Osteocyte (in vitro differentiated cells): Measurements from ENCODE around the gene IFI6. TPM values are rescaled to one million over a fixed set of nuclear protein-coding genes. Genes with fewer than 3 reads are reported as not detected.
A peak's percentile ranks its signal among the peaks of the same experiment; 100 is the strongest.
"Not testable (repeated sequence)": the region's sequence is repeated elsewhere in the genome, so short reads cannot be mapped to it uniquely, and the experiment has no call there.

ENCODE experiments used
- DNase-seq: peaks from one replicate; pipeline ENCODE4 v3.0.0; 2021; ENCODE audit warnings: mixed read lengths; ENCODE audit not compliant: unreplicated experiment; ENCODE audit errors: extremely low spot score
- H3K27ac Mint-ChIP-seq: one replicate; pipeline ENCODE4 v1.8.0; 2021; ENCODE audit warnings: mild to moderate bottlenecking, mixed read lengths; ENCODE audit not compliant: unreplicated experiment
- H3K27me3 Mint-ChIP-seq: one replicate; pipeline ENCODE4 v1.8.0; 2021; ENCODE audit warnings: mixed read lengths; ENCODE audit not compliant: unreplicated experiment
- H3K36me3 Mint-ChIP-seq: one replicate; pipeline ENCODE4 v1.8.0; 2021; ENCODE audit warnings: mixed read lengths; ENCODE audit not compliant: unreplicated experiment
- H3K4me1 Mint-ChIP-seq: one replicate; pipeline ENCODE4 v1.8.0; 2021; ENCODE audit warnings: mixed read lengths; ENCODE audit not compliant: unreplicated experiment
- H3K4me3 Mint-ChIP-seq: one replicate; pipeline ENCODE4 v1.8.0; 2021; ENCODE audit warnings: mild to moderate bottlenecking, moderate library complexity, mixed read lengths; ENCODE audit not compliant: unreplicated experiment
- H3K9me3 Mint-ChIP-seq: one replicate; pipeline ENCODE4 v1.8.0; 2021; ENCODE audit warnings: mixed read lengths; ENCODE audit not compliant: unreplicated experiment
- CTCF ChIP-seq: fragments of 200-600 bp; sonication (generic); IDR thresholded peaks from 2 replicates; pipeline ENCODE4 v1.5.0; 2021; ENCODE audit warnings: antibody characterized with exemption, mild to moderate bottlenecking, moderate library complexity
- total RNA-seq: library from RNA; stranded (reverse); gene quantifications from 2 replicates; pipeline ENCODE4 v1.2.1, GENCODE V29; 2021

Gene IFI6
- total RNA-seq, 1 donor from 2014 or later = 54.1 TPM

- H3K9me3 Mint-ChIP-seq = peaks cover 12% of the 10 kb centered on the region
- TF ChIP-seq CTCF = no peak
- no peak overlapping the region for H3K27ac Mint-ChIP-seq
Measured at GRCh38 chr1:27713139-27713725, 41.2 kb upstream of the IFI6 start.

GRCh38 chr1:27710574-27710973 is 38.6 kb upstream of the IFI6 start:
- peaks cover 18% of the 10 kb centered on the region for H3K27me3 Mint-ChIP-seq
- TF ChIP-seq CTCF = no peak
- no peak overlapping the region for H3K4me3 Mint-ChIP-seq
- no peak overlapping the region for H3K27ac Mint-ChIP-seq
- H3K4me1 Mint-ChIP-seq = no peaks in the 10 kb centered on the region
- DNase-seq = no peak
- peaks cover 8% of the 10 kb centered on the region for H3K9me3 Mint-ChIP-seq
- H3K36me3 Mint-ChIP-seq = peaks cover 2% of the 10 kb centered on the region

More at GRCh38 chr1:27713139-27713725, 41.2 kb upstream of the IFI6 start:
- Mint-ChIP-seq H3K4me1 (no peaks in the 10 kb centered on the region), H3K27me3 (peaks cover 25% of the 10 kb centered on the region), H3K4me3 (no peak overlapping the region), H3K36me3 (peaks cover 2% of the 10 kb centered on the region)
- DNase-seq = no peak

GRCh38 chr1:27705545-27705944 is 33.6 kb upstream of the IFI6 start:
- peaks cover 16% of the 10 kb centered on the region for H3K9me3 Mint-ChIP-seq
- no peak for DNase-seq
- no peak for TF ChIP-seq CTCF
- peaks cover 37% of the 10 kb centered on the region for H3K27me3 Mint-ChIP-seq
- no peak overlapping the region for H3K27ac Mint-ChIP-seq
- H3K36me3 Mint-ChIP-seq = peaks cover 2% of the 10 kb centered on the region
- H3K4me3 Mint-ChIP-seq = no peak overlapping the region
- no peaks in the 10 kb centered on the region for H3K4me1 Mint-ChIP-seq

GRCh38 chr1:27704958-27705357 is 33.0 kb upstream of the IFI6 start:
- Mint-ChIP-seq H3K4me3 (no peak overlapping the region), H3K9me3 (peaks cover 16% of the 10 kb centered on the region), H3K36me3 (peaks cover 2% of the 10 kb centered on the region), H3K4me1 (no peaks in the 10 kb centered on the region), H3K27ac (no peak overlapping the region), H3K27me3 (peaks cover 41% of the 10 kb centered on the region)
- no peak for DNase-seq
- no peak for TF ChIP-seq CTCF

GRCh38 chr1:27696835-27697234 is 24.8 kb upstream of the IFI6 start:
- DNase-seq, H3K4me3 Mint-ChIP-seq, H3K4me1 Mint-ChIP-seq, H3K9me3 Mint-ChIP-seq, H3K27ac Mint-ChIP-seq, H3K36me3 Mint-ChIP-seq: not testable (repeated sequence)
- H3K27me3 Mint-ChIP-seq = peaks cover 40% of the 10 kb centered on the region

- TF ChIP-seq CTCF = no peak
- peak overlapping the region; percentile 67 for H3K27ac Mint-ChIP-seq
- peaks cover 41% of the 10 kb centered on the region for H3K27me3 Mint-ChIP-seq
- no peak overlapping the region for H3K4me3 Mint-ChIP-seq
- H3K36me3 Mint-ChIP-seq = no peaks in the 10 kb centered on the region
- no peak for DNase-seq
- peaks cover 13% of the 10 kb centered on the region for H3K4me1 Mint-ChIP-seq
- H3K9me3 Mint-ChIP-seq = peaks cover 3% of the 10 kb centered on the region
Measured at GRCh38 chr1:27690183-27690582, 18.2 kb upstream of the IFI6 start.
